Activated CD8-positive, alpha-beta T cell treated with anti-CD3 and anti-CD28 coated beads for 36 hours (primary cell): ENCODE results near the gene PSRC1. TPM values are rescaled to one million over a fixed set of nuclear protein-coding genes. Genes with fewer than 3 reads are reported as not detected.

Source experiments
- ATAC-seq: fragments of 200-7000 bp; cut with Tn5 transposase; one replicate; pipeline ENCODE4 v1.10.0; 2021; ENCODE audit warnings: mild to moderate bottlenecking, moderate library complexity
- CTCF ChIA-PET: fragments of 350-600 bp; sonication (Branson Sonifier 250); formaldehyde crosslinking; loops from one replicate; lab custom pipeline; 2021; ENCODE audit warnings: antibody characterized with exemption; lab: Charles Lee
- POLR2A ChIA-PET: fragments of 350-600 bp; sonication (Branson Sonifier 250); formaldehyde crosslinking; loops from one replicate; lab custom pipeline; 2021; ENCODE audit warnings: antibody characterized with exemption; lab: Charles Lee
- DNase-seq: peaks from one replicate; pipeline ENCODE4 v3.0.0-alpha.2; 2020
- H3K27ac Mint-ChIP-seq: one replicate; pipeline ENCODE4 v1.8.0; 2021; ENCODE audit warnings: mild to moderate bottlenecking, mixed read lengths
- H3K27me3 Mint-ChIP-seq: one replicate; pipeline ENCODE4 v1.8.0; 2021; ENCODE audit warnings: mixed read lengths
- H3K36me3 Mint-ChIP-seq: one replicate; pipeline ENCODE4 v1.8.0; 2021; ENCODE audit warnings: low read depth, mixed read lengths
- H3K4me1 Mint-ChIP-seq: one replicate; pipeline ENCODE4 v1.8.0; 2021; ENCODE audit warnings: low read depth, mixed read lengths
- H3K4me3 Mint-ChIP-seq: one replicate; pipeline ENCODE4 v1.8.0; 2021; ENCODE audit warnings: mild to moderate bottlenecking, moderate library complexity, mixed read lengths
- H3K9me3 Mint-ChIP-seq: one replicate; pipeline ENCODE4 v1.8.0; 2021; ENCODE audit warnings: mixed read lengths
- intact Hi-C: fragments of 100-400 bp; cut with micrococcal nuclease; formaldehyde crosslinking; loops from one replicate; pipeline ENCODE4 v1.10.0; 2022
- total RNA-seq, 2 experiments: library from RNA; stranded (reverse); gene quantifications; one replicate each; pipeline ENCODE4 v1.2.3, GENCODE V29; 2021
- TF ChIP-seq, protein P1 (sequence below): fragments of 200-600 bp; IDR thresholded peaks from one replicate; pipeline ENCODE4 v1.8.0; 2022; ENCODE audit warnings: antibody characterized with exemption, mild to moderate bottlenecking

The PSRC1 gene
- total RNA-seq, 2 experiments from 2014 or later = 12.9 to 14.0 TPM

DNA sequence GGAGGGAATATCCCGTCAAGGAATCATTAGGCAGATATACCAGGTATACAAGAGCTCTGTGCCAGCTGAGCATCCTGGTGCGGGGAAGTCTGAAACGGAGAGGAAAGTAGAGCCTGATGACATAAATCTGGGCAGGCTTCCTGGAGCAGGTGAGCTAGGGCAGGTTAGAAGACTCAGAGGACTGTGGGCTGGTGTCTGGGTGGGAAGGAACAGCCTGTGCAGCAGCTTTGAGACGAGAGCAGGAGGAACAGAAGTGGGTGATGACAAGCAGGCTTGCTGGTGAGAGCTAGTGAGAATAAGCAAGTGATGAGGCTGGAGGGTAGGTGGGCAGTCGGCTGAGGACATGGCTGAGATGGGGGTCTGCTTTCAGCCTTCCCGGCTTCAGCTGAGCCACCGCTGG, 26.9 kb downstream of the PSRC1 start:
- intact Hi-C loops = no loop called here
- ATAC-seq = no peak
- Mint-ChIP-seq H3K4me3 (no peak overlapping the region), H3K27me3 (no peaks in the 10 kb centered on the region), H3K36me3 (no peaks in the 10 kb centered on the region), H3K9me3 (no peaks in the 10 kb centered on the region), H3K27ac (no peak overlapping the region), H3K4me1 (peaks cover 2% of the 10 kb centered on the region)
- ChIA-PET CTCF (interaction anchor here (0.6 to 1.2 kb wide), 4 partner anchors 21 to 60 kb away, joined by 3 read pairs; partner anchors contain the start of gene PSRC1), POLR2A (no interaction called here)
- DNase-seq = no peak
- TF ChIP-seq, protein P1, sequence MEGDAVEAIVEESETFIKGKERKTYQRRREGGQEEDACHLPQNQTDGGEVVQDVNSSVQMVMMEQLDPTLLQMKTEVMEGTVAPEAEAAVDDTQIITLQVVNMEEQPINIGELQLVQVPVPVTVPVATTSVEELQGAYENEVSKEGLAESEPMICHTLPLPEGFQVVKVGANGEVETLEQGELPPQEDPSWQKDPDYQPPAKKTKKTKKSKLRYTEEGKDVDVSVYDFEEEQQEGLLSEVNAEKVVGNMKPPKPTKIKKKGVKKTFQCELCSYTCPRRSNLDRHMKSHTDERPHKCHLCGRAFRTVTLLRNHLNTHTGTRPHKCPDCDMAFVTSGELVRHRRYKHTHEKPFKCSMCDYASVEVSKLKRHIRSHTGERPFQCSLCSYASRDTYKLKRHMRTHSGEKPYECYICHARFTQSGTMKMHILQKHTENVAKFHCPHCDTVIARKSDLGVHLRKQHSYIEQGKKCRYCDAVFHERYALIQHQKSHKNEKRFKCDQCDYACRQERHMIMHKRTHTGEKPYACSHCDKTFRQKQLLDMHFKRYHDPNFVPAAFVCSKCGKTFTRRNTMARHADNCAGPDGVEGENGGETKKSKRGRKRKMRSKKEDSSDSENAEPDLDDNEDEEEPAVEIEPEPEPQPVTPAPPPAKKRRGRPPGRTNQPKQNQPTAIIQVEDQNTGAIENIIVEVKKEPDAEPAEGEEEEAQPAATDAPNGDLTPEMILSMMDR = no peak

DNA sequence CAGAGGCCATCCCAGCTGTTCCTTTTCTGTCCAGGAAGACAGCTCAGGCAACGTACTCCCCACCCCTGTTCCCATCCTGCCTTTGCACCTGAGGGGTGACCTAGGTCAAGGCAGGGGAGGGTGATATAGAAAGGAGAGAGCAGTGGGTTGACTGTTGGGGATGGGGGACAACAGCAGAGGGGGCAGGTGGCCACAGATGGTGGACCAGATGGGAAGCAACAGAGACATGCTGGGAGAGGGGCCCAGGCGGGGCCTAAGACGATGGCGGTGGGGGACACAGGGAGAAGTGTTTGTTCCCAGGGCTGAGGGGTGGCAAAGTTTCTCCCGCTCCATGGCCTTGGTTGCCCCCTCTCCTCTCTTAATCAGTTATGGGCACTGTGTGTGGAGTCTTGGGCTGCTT, 27.3 kb downstream of the PSRC1 start:
- H3K27me3 Mint-ChIP-seq = no peaks in the 10 kb centered on the region
- no peaks in the 10 kb centered on the region for H3K36me3 Mint-ChIP-seq
- ATAC-seq (no peak), DNase-seq (no peak)
- no peak overlapping the region for H3K4me3 Mint-ChIP-seq
- H3K27ac Mint-ChIP-seq = no peak overlapping the region
- POLR2A ChIA-PET = no interaction called here
- TF ChIP-seq, protein P1 = no peak
- no peaks in the 10 kb centered on the region for H3K9me3 Mint-ChIP-seq
- CTCF ChIA-PET = interaction anchor here (0.8 to 3.2 kb wide), 6 partner anchors 10 to 277 kb away, joined by 3 to 14 read pairs (median 3); partner anchors contain the start of gene PSRC1
- intact Hi-C loops = no loop called here
- peaks cover 5% of the 10 kb centered on the region for H3K4me1 Mint-ChIP-seq

DNA sequence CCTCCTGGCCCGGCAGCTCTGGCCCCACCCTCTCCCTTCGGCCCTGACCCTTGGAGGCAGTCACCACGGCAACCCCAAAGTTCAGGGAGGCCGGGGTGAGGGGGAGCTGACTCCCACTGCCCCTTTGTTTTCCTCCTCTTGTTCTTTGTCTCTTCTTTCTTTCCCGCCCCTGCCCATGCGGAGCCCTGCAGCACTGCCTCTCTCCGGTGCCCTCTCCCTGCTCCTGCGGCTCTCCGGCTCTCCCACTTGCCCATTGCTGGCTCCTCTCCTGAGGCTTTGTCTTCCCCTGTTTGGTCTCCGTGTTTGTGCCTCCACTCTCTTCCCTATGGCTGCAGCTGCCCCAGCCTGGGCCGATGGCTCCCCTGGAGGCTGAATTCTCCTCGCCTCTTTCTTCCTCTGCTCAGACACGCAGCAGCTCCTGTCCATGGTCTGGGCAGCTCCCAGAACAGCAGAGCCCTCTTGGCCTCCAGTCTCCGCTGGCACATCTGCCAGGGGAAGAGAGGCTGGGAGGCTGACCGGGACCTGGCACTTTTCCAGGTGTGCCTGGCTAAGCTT, 27.8 kb downstream of the PSRC1 start:
- peaks cover 6% of the 10 kb centered on the region for H3K4me1 Mint-ChIP-seq
- no peak overlapping the region for H3K27ac Mint-ChIP-seq
- DNase-seq (no peak), ATAC-seq (no peak)
- TF ChIP-seq, protein P1 = no peak
- H3K4me3 Mint-ChIP-seq = no peak overlapping the region
- intact Hi-C loops = no loop called here
- no peaks in the 10 kb centered on the region for H3K9me3 Mint-ChIP-seq
- H3K36me3 Mint-ChIP-seq = no peaks in the 10 kb centered on the region
- H3K27me3 Mint-ChIP-seq = no peaks in the 10 kb centered on the region
- ChIA-PET POLR2A (interaction anchor here (0.5 to 0.9 kb wide), 2 partner anchors 9 to 293 kb away, joined by 3 to 4 read pairs; partner anchors contain the start of gene GNAI3), CTCF (interaction anchor here (0.8 to 3.2 kb wide), 5 partner anchors 10 to 278 kb away, joined by 3 to 14 read pairs (median 3); no protein-coding TSS in a partner anchor)

DNA sequence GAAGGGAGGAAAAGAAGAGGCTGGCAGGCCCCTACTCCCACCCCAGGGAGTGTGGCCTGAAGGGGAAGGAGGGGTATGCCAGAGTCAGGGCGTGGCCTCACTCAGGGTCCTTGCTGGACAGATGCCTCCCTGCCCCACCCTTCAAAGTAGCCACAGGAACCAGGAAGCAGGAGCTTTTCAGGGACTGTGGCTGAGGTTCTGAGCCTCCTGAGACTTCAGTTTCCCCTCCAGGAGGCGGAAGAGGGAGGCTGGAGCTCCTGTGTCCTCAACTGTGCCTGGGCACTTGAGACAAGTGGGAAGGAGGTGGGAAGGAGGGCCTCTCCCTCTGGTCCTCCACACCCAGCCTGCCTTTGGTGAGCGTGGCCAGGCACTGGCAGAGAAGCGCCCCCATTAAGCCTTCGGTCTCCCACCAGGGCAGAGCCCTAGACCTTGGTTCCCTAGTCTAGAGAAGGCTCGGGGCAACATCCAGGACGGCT, 28.3 kb downstream of the PSRC1 start:
- intact Hi-C loops = no loop called here
- no peak overlapping the region for H3K4me3 Mint-ChIP-seq
- H3K4me1 Mint-ChIP-seq = peaks cover 6% of the 10 kb centered on the region
- DNase-seq = no peak
- no peak for ATAC-seq
- CTCF ChIA-PET = interaction anchor here (0.8 to 3.2 kb wide), 4 partner anchors 11 to 278 kb away, joined by 3 to 14 read pairs (median 3); no protein-coding TSS in a partner anchor
- H3K36me3 Mint-ChIP-seq = no peaks in the 10 kb centered on the region
- H3K9me3 Mint-ChIP-seq = no peaks in the 10 kb centered on the region
- POLR2A ChIA-PET = interaction anchor here (0.5 to 1.4 kb wide), 3 partner anchors 9 to 294 kb away, joined by 3 to 4 read pairs (median 4); partner anchors contain the start of gene GNAI3
- H3K27ac Mint-ChIP-seq = no peak overlapping the region
- H3K27me3 Mint-ChIP-seq = no peaks in the 10 kb centered on the region
- TF ChIP-seq, protein P1 = no peak
